Panc1 (cell line): Measurements from ENCODE around the gene ZNF443.

Experiments
- SIN3A ChIP-seq: IDR thresholded peaks from 2 replicates; pipeline ENCODE4 v1.6.1; 2012; ENCODE audit warnings: low read depth, mild to moderate bottlenecking, low read length, moderate library complexity, borderline replicate concordance; ENCODE audit not compliant: insufficient read depth
- TF ChIP-seq, protein P1 (sequence below): fragments of 450-650 bp; IDR thresholded peaks from 2 replicates; pipeline ENCODE4 v1.5.1; 2017; ENCODE audit warnings: mild to moderate bottlenecking
- TF ChIP-seq, protein P2 (sequence below), 2 experiments: IDR thresholded peaks; 2 replicates each; pipeline ENCODE4 v1.6.1; 2011 to 2012; ENCODE audit warnings: low read depth in 2 of 2, control low read depth in 1 of 2, low read length in 1 of 2, mild to moderate bottlenecking in 1 of 2, moderate library complexity in 1 of 2; ENCODE audit not compliant: insufficient read depth in 1 of 2

DNA sequence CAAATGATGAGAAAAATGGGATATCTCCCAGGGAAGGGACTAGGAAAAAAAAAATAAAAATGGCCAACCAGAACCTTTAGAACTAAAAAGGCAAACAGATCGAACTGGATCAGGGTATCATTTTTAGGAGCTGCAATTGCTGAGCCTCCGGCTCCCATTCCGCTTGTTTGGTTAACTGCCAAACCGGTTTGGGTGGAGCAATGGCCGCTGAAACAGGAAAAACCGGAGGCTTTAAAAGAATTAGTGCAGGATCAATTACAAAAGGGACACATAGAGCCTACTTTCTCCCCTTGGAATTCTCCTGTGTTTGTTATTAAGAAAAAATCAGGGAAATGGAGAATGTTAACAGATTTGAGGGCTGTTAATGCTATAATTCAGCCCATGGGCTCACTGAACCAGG, 12.7 kb upstream of the ZNF443 start:
- TF ChIP-seq, protein P1, sequence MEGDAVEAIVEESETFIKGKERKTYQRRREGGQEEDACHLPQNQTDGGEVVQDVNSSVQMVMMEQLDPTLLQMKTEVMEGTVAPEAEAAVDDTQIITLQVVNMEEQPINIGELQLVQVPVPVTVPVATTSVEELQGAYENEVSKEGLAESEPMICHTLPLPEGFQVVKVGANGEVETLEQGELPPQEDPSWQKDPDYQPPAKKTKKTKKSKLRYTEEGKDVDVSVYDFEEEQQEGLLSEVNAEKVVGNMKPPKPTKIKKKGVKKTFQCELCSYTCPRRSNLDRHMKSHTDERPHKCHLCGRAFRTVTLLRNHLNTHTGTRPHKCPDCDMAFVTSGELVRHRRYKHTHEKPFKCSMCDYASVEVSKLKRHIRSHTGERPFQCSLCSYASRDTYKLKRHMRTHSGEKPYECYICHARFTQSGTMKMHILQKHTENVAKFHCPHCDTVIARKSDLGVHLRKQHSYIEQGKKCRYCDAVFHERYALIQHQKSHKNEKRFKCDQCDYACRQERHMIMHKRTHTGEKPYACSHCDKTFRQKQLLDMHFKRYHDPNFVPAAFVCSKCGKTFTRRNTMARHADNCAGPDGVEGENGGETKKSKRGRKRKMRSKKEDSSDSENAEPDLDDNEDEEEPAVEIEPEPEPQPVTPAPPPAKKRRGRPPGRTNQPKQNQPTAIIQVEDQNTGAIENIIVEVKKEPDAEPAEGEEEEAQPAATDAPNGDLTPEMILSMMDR = no peak
- TF ChIP-seq, protein P2, sequence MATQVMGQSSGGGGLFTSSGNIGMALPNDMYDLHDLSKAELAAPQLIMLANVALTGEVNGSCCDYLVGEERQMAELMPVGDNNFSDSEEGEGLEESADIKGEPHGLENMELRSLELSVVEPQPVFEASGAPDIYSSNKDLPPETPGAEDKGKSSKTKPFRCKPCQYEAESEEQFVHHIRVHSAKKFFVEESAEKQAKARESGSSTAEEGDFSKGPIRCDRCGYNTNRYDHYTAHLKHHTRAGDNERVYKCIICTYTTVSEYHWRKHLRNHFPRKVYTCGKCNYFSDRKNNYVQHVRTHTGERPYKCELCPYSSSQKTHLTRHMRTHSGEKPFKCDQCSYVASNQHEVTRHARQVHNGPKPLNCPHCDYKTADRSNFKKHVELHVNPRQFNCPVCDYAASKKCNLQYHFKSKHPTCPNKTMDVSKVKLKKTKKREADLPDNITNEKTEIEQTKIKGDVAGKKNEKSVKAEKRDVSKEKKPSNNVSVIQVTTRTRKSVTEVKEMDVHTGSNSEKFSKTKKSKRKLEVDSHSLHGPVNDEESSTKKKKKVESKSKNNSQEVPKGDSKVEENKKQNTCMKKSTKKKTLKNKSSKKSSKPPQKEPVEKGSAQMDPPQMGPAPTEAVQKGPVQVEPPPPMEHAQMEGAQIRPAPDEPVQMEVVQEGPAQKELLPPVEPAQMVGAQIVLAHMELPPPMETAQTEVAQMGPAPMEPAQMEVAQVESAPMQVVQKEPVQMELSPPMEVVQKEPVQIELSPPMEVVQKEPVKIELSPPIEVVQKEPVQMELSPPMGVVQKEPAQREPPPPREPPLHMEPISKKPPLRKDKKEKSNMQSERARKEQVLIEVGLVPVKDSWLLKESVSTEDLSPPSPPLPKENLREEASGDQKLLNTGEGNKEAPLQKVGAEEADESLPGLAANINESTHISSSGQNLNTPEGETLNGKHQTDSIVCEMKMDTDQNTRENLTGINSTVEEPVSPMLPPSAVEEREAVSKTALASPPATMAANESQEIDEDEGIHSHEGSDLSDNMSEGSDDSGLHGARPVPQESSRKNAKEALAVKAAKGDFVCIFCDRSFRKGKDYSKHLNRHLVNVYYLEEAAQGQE (IDR thresholded peaks at IDR 0.05; ENCODE audit: insufficient read depth in 1 of 2, low read depth in 2 of 2, low read length in 1 of 2) = no peak
- TF ChIP-seq SIN3A = no peak
